ENCODE data around the gene KRT13. TPM values are rescaled to one million over a fixed set of nuclear protein-coding genes. Genes with fewer than 3 reads are reported as not detected.

KRT13 gene
- total and polyA plus RNA-seq, 9 of the 15 experiments (the other 6 are each of a cell fraction or from before 2014, with no cell fraction given): 0.11 to 1.1 (median 0.24) TPM; not detected in 3

GRCh38 chr17:41530062-41531048 is 24.9 kb upstream of the KRT13 start (continued):
- TF ChIP-seq CHD4 (IDR thresholded peaks at IDR 0.05; ENCODE audit: insufficient read depth, insufficient replicate concordance, low read depth, low read length, poor library complexity, severe bottlenecking): peak; percentile 42
- peak; percentile 99 for TF ChIP-seq DPF2 (IDR thresholded peaks at IDR 0.05)
- TF ChIP-seq CBFA2T2 (conservative IDR thresholded peaks at IDR 0.05): 0 out of 2 replicates have a peak, but pooled peaks have one; percentile 31
- TF ChIP-seq PML (IDR thresholded peaks at IDR 0.05; ENCODE audit: low read length): 0 out of 2 replicates have a peak, but pooled peaks have one; percentile 12
- TF ChIP-seq CBX5 (IDR thresholded peaks at IDR 0.05; ENCODE audit: borderline replicate concordance, low read depth): no peak
- peak; percentile 89 for TF ChIP-seq EP300 (IDR thresholded peaks at IDR 0.05; ENCODE audit: low read length)
- TF ChIP-seq U2AF2 (optimal IDR thresholded peaks at IDR 0.05; ENCODE audit: low read depth, low read length): no peak
- TF ChIP-seq ZNF311 (CRISPR knock-in tag; IDR thresholded peaks at IDR 0.05): peak; percentile 9; the same call in 1 of the 2 replicates
- TF ChIP-seq, protein P1, sequence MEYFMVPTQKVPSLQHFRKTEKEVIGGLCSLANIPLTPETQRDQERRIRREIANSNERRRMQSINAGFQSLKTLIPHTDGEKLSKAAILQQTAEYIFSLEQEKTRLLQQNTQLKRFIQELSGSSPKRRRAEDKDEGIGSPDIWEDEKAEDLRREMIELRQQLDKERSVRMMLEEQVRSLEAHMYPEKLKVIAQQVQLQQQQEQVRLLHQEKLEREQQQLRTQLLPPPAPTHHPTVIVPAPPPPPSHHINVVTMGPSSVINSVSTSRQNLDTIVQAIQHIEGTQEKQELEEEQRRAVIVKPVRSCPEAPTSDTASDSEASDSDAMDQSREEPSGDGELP (CRISPR knock-in tag; IDR thresholded peaks at IDR 0.05; ENCODE audit: borderline replicate concordance): peak; percentile 29; the same call in 1 of the 2 replicates
- TF ChIP-seq, protein P2, sequence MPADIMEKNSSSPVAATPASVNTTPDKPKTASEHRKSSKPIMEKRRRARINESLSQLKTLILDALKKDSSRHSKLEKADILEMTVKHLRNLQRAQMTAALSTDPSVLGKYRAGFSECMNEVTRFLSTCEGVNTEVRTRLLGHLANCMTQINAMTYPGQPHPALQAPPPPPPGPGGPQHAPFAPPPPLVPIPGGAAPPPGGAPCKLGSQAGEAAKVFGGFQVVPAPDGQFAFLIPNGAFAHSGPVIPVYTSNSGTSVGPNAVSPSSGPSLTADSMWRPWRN (IDR thresholded peaks at IDR 0.05; ENCODE audit: low read depth): peak; percentile 89
- TF ChIP-seq NR2C1 (IDR thresholded peaks at IDR 0.05): no peak
- TF ChIP-seq NR2C1 (tag; IDR thresholded peaks at IDR 0.05): 0 out of 2 replicates have a peak, but pooled peaks have one; percentile 32
- TF ChIP-seq NFIX (CRISPR knock-in tag; IDR thresholded peaks at IDR 0.05; ENCODE audit: low read depth): no peak
- TF ChIP-seq ATF1 (CRISPR knock-in tag; IDR thresholded peaks at IDR 0.05): no peak
- peak; percentile 82 for TF ChIP-seq ATF1 (tag; IDR thresholded peaks at IDR 0.05)
- TF ChIP-seq UBTF (IDR thresholded peaks at IDR 0.05; ENCODE audit: borderline replicate concordance in 1 of 2, low read depth in 2 of 2, low read length in 2 of 2): peak in 1 of 2 experiments; percentile 58; a peak in 1 of 4 replicates
- no peak; the same call in 1 of the 2 replicates for TF ChIP-seq ETV1 (tag; conservative IDR thresholded peaks at IDR 0.05; ENCODE audit: low read depth)
- TF ChIP-seq PRDM10 (IDR thresholded peaks at IDR 0.05; ENCODE audit: partially characterized antibody): peak; percentile 91
